ENCODE measurements around the gene MALRD1. TPM values are rescaled to one million over a fixed set of nuclear protein-coding genes. Genes with fewer than 3 reads are reported as not detected.

Gene MALRD1
- total and polyA plus RNA-seq, 2 experiments from 2014 or later: 0.45 TPM; not detected in 1

- Histone ChIP-seq H3K9me2 (ENCODE audit: insufficient read depth) (no peaks in the 10 kb centered on the region), H3K79me2 (ENCODE audit: insufficient read depth) (no peaks in the 10 kb centered on the region), H3F3A (ENCODE audit: insufficient read depth) (no peaks in the 10 kb centered on the region), H3K4me2 (ENCODE audit: unreplicated experiment) (no peak overlapping the region), H4K20me1 (ENCODE audit: insufficient read depth) (no peaks in the 10 kb centered on the region), H3K27ac (no peak overlapping the region), H3K27me3 (replicated peaks; ENCODE audit: insufficient read depth) (no peaks in the 10 kb centered on the region), H3K4me1 (ENCODE audit: insufficient read depth) (no peaks in the 10 kb centered on the region), H3K9me3 (ENCODE audit: low read depth) (no peaks in the 10 kb centered on the region), H3K9ac (no peak overlapping the region), H3K4me3 (no peak overlapping the region), H3K36me3 (ENCODE audit: low read depth) (no peaks in the 10 kb centered on the region), H2AFZ (no peak overlapping the region)
- DNase-seq: no peak
- in situ Hi-C loops (cut with MboI): no loop called here
- TF ChIP-seq EZH2 (IDR thresholded peaks at IDR 0.05; ENCODE audit: insufficient read depth, poor library complexity, severe bottlenecking) (no peak), EZH2phosphoT487 (IDR thresholded peaks at IDR 0.05; ENCODE audit: insufficient read depth, low read depth) (no peak)
These were observed 405.4 kb downstream of the MALRD1 start for GRCh38 chr10:19453967-19454366.

DNA sequence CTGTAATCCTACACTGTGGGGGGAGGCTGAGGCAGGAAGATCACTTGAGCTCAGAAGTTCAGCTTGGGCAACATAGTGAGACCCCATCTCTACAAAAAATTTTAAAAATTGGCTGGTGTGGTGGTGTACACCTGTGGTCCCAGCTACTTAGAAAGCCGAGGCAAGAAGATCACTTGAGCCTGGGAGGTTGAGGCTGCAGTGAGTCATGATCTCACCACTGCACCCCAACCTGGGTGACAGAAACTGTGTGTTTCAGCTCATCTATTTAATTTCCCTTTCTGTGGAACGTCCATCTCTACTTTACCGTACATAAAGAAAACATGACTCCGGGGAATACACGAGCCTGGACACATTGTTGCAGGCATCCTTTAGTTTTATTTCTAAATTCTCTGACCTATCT, 413.0 kb downstream of the MALRD1 start:
- WGBS, 2 experiments (ENCODE audit: low coverage in 1 of 2, low lambda C conversion rate in 2 of 2, missing lambda C conversion rate in 2 of 2): 65 to 78% methylated on average over 5 of the region's 5 CpGs
- Histone ChIP-seq H3K27me3 (replicated peaks; ENCODE audit: insufficient read depth) (no peaks in the 10 kb centered on the region), H3F3A (ENCODE audit: insufficient read depth) (no peaks in the 10 kb centered on the region), H3K4me1 (ENCODE audit: insufficient read depth) (no peaks in the 10 kb centered on the region), H3K79me2 (ENCODE audit: insufficient read depth) (no peaks in the 10 kb centered on the region), H3K4me2 (ENCODE audit: unreplicated experiment) (no peak overlapping the region), H3K9me3 (ENCODE audit: low read depth) (no peaks in the 10 kb centered on the region), H3K9me2 (ENCODE audit: insufficient read depth) (peaks cover 3% of the 10 kb centered on the region; the same call in 1 of the 2 replicates), H3K9ac (no peak overlapping the region), H3K27ac (no peak overlapping the region), H4K20me1 (ENCODE audit: insufficient read depth) (no peaks in the 10 kb centered on the region), H3K36me3 (ENCODE audit: low read depth) (no peaks in the 10 kb centered on the region), H2AFZ (no peak overlapping the region), H3K4me3 (no peak overlapping the region)
- TF ChIP-seq EZH2 (IDR thresholded peaks at IDR 0.05; ENCODE audit: insufficient read depth, poor library complexity, severe bottlenecking) (no peak), EZH2phosphoT487 (IDR thresholded peaks at IDR 0.05; ENCODE audit: insufficient read depth, low read depth) (no peak)
- in situ Hi-C loops (cut with MboI): no loop called here
- no peak for DNase-seq

DNA sequence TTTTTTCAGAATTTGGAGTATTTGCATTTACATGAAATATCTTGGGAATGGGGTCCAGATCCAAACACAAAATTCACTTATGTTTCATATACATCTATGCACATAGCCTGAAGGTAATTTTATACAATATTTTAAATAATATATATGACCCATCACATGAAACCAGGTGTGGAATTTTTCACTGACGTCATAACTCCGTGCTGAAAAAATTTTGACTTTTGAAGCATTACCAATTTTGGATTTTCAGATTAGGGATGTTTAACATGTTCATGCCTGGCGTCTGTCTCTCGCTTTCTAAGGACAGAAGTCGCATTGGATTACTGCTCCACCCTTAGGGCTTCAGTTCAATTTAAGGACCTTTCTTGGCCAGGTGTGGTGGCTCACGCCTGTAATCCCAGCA, 418.1 kb downstream of the MALRD1 start:
- no peak for TF ChIP-seq EZH2 (IDR thresholded peaks at IDR 0.05; ENCODE audit: insufficient read depth, poor library complexity, severe bottlenecking)
- no peak for DNase-seq
- Histone ChIP-seq H3K27me3 (replicated peaks; ENCODE audit: insufficient read depth) (no peaks in the 10 kb centered on the region), H3K36me3 (ENCODE audit: low read depth) (no peaks in the 10 kb centered on the region), H3K4me3 (no peak overlapping the region), H3K4me2 (ENCODE audit: unreplicated experiment) (no peak overlapping the region), H4K20me1 (ENCODE audit: insufficient read depth) (no peaks in the 10 kb centered on the region), H3K9ac (no peak overlapping the region), H2AFZ (no peak overlapping the region), H3F3A (ENCODE audit: insufficient read depth) (no peaks in the 10 kb centered on the region), H3K4me1 (ENCODE audit: insufficient read depth) (no peaks in the 10 kb centered on the region), H3K27ac (no peak overlapping the region), H3K79me2 (ENCODE audit: insufficient read depth) (no peaks in the 10 kb centered on the region), H3K9me2 (ENCODE audit: insufficient read depth) (no peaks in the 10 kb centered on the region), H3K9me3 (ENCODE audit: low read depth) (no peaks in the 10 kb centered on the region)
- in situ Hi-C loops (cut with MboI): no loop called here
- WGBS, 2 experiments (ENCODE audit: low coverage in 1 of 2, low lambda C conversion rate in 2 of 2, missing lambda C conversion rate in 2 of 2): 74 to 78% methylated on average over 6 of the region's 6 CpGs

DNA sequence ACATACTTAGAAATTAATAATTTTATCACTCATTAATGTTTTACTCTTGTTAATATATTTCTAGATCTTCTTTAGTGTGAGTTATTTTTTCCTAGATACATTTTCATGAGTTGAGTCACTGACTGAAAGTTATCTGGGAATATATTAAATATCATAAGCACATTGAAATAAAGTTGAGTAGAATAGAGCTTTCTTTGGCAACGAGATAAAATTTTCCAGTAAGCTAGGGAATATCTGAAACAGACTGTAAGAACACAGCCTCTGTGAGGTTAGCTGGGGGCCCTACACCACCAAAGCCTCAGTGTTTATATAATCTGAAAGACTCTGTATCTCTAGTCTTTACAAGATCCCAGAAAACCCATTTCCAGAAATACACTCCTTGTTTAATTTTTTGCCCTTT, 419.8 kb downstream of the MALRD1 start:
- WGBS, 2 experiments (ENCODE audit: low coverage in 1 of 2, low lambda C conversion rate in 2 of 2, missing lambda C conversion rate in 2 of 2): 4 to 5% methylated on average over 1 of the region's 1 CpG

GRCh38 chr10:19469521-19469920, 420.9 kb downstream of the MALRD1 start:
- H3K4me2 ChIP-seq (ENCODE audit: unreplicated experiment): no peak overlapping the region
- in situ Hi-C loops (cut with MboI): no loop called here
- 0 to 11% methylated on average over 1 of the region's 1 CpG for WGBS, 2 experiments (ENCODE audit: low coverage in 1 of 2, low lambda C conversion rate in 2 of 2, missing lambda C conversion rate in 2 of 2)
- no peak overlapping the region for H2AFZ ChIP-seq
- no peaks in the 10 kb centered on the region for H3K9me2 ChIP-seq (ENCODE audit: insufficient read depth)
- no peaks in the 10 kb centered on the region for H3K36me3 ChIP-seq (ENCODE audit: low read depth)
- no peaks in the 10 kb centered on the region for H4K20me1 ChIP-seq (ENCODE audit: insufficient read depth)
- DNase-seq: no peak
- H3K9me3 ChIP-seq (ENCODE audit: low read depth): no peaks in the 10 kb centered on the region
- H3K79me2 ChIP-seq (ENCODE audit: insufficient read depth): no peaks in the 10 kb centered on the region
- no peak overlapping the region for H3K27ac ChIP-seq
- no peaks in the 10 kb centered on the region for H3F3A ChIP-seq (ENCODE audit: insufficient read depth)
- H3K27me3 ChIP-seq (replicated peaks; ENCODE audit: insufficient read depth): no peaks in the 10 kb centered on the region
- H3K9ac ChIP-seq: no peak overlapping the region
- TF ChIP-seq EZH2phosphoT487 (IDR thresholded peaks at IDR 0.05; ENCODE audit: insufficient read depth, low read depth) (no peak), EZH2 (IDR thresholded peaks at IDR 0.05; ENCODE audit: insufficient read depth, poor library complexity, severe bottlenecking) (no peak)
- no peaks in the 10 kb centered on the region for H3K4me1 ChIP-seq (ENCODE audit: insufficient read depth)
- no peak overlapping the region for H3K4me3 ChIP-seq

More for the DNA sequence above, 419.8 kb downstream of the MALRD1 start:
- no peaks in the 10 kb centered on the region for H4K20me1 ChIP-seq (ENCODE audit: insufficient read depth)
- no peaks in the 10 kb centered on the region for H3F3A ChIP-seq (ENCODE audit: insufficient read depth)
- TF ChIP-seq EZH2 (IDR thresholded peaks at IDR 0.05; ENCODE audit: insufficient read depth, poor library complexity, severe bottlenecking) (no peak), EZH2phosphoT487 (IDR thresholded peaks at IDR 0.05; ENCODE audit: insufficient read depth, low read depth) (no peak)
- DNase-seq: no peak
- H3K4me1 ChIP-seq (ENCODE audit: insufficient read depth): no peaks in the 10 kb centered on the region
- no peaks in the 10 kb centered on the region for H3K79me2 ChIP-seq (ENCODE audit: insufficient read depth)
- no peak overlapping the region for H3K27ac ChIP-seq
- H3K36me3 ChIP-seq (ENCODE audit: low read depth): no peaks in the 10 kb centered on the region
- H3K4me3 ChIP-seq: no peak overlapping the region
- no peak overlapping the region for H3K4me2 ChIP-seq (ENCODE audit: unreplicated experiment)
- H3K9me2 ChIP-seq (ENCODE audit: insufficient read depth): no peaks in the 10 kb centered on the region
- H3K27me3 ChIP-seq (replicated peaks; ENCODE audit: insufficient read depth): no peaks in the 10 kb centered on the region
- no peaks in the 10 kb centered on the region for H3K9me3 ChIP-seq (ENCODE audit: low read depth)
- in situ Hi-C loops (cut with MboI): no loop called here
- H3K9ac ChIP-seq: no peak overlapping the region
- H2AFZ ChIP-seq: no peak overlapping the region

Measured in GM23248 (cell line).